Mesendoderm (in vitro differentiated cells): ENCODE measurements around the gene HNRNPLL.

Experiments
- DNase-seq: peaks from one replicate; pipeline ENCODE4 v3.0.0; 2013
- H2AK5ac ChIP-seq: 2 replicates; pipeline ENCODE4 v1.6.1; 2013; ENCODE audit warnings: low read length, inconsistent platforms
- H2BK120ac ChIP-seq: 2 replicates; pipeline ENCODE4 v1.6.1; 2013; ENCODE audit warnings: low read depth, mild to moderate bottlenecking, low read length, moderate library complexity, mixed read lengths
- H2BK15ac ChIP-seq: replicated peaks from 2 replicates; pipeline ENCODE4 v1.6.1; 2013; ENCODE audit warnings: low read depth, mild to moderate bottlenecking, moderate library complexity
- H2BK5ac ChIP-seq: 2 replicates; pipeline ENCODE4 v1.6.1; 2013; ENCODE audit warnings: low read length, inconsistent platforms
- H3K18ac ChIP-seq: 2 replicates; pipeline ENCODE4 v1.6.1; 2013; ENCODE audit warnings: mild to moderate bottlenecking, low read length, mixed read lengths
- H3K23ac ChIP-seq: one replicate; pipeline ENCODE4 v1.6.1; 2013; ENCODE audit warnings: low read length
- H3K27ac ChIP-seq: 2 replicates; pipeline ENCODE4 v1.5.1; 2013; ENCODE audit warnings: low read depth, mild to moderate bottlenecking, inconsistent platforms, low read length, moderate library complexity
- H3K27me3 ChIP-seq: 2 replicates; pipeline ENCODE4 v1.6.1; 2013; ENCODE audit warnings: low read length, control low read depth, mild to moderate bottlenecking, inconsistent platforms; ENCODE audit not compliant: insufficient read depth, poor library complexity
- H3K36me3 ChIP-seq: 2 replicates; pipeline ENCODE4 v1.6.1; 2013; ENCODE audit warnings: low read length, inconsistent platforms; ENCODE audit not compliant: control insufficient read depth, insufficient read depth
- H3K4ac ChIP-seq: one replicate; pipeline ENCODE4 v1.6.1; 2013; ENCODE audit warnings: low read depth, mild to moderate bottlenecking, low read length, moderate library complexity
- H3K4me1 ChIP-seq: 2 replicates; pipeline ENCODE4 v1.6.1; 2013; ENCODE audit warnings: low read depth, low read length, inconsistent platforms; ENCODE audit not compliant: control insufficient read depth
- H3K4me2 ChIP-seq: 2 replicates; pipeline ENCODE4 v1.6.1; 2013; ENCODE audit warnings: low read length
- H3K4me3 ChIP-seq: 2 replicates; pipeline ENCODE4 v1.5.1; 2013; ENCODE audit warnings: mild to moderate bottlenecking, low read length
- H3K56ac ChIP-seq: one replicate; pipeline ENCODE4 v1.6.1; 2013; ENCODE audit warnings: low read length
- H3K79me1 ChIP-seq: 2 replicates; pipeline ENCODE4 v1.6.1; 2013; ENCODE audit warnings: low read length, inconsistent platforms
- H3K79me2 ChIP-seq: 2 replicates; pipeline ENCODE4 v1.6.1; 2013; ENCODE audit warnings: mild to moderate bottlenecking, low read length; ENCODE audit not compliant: control insufficient read depth, insufficient read depth
- H3K9ac ChIP-seq: 2 replicates; pipeline ENCODE4 v1.6.1; 2013; ENCODE audit warnings: low read length, inconsistent platforms
- H4K5ac ChIP-seq: one replicate; pipeline ENCODE4 v1.6.1; 2013; ENCODE audit warnings: low read length
- H4K8ac ChIP-seq: one replicate; pipeline ENCODE4 v1.6.1; 2013; ENCODE audit warnings: low read depth, mild to moderate bottlenecking, control low read depth, low read length, moderate library complexity
- WGBS: extraction: QIAGEN DNeasy Blood & Tissue Kit; methylation state at CpG from one replicate; pipeline ENCODE4 v1.1.7; 2013; ENCODE audit warnings: low lambda C conversion rate, missing lambda C conversion rate; ENCODE audit not compliant: insufficient coverage; ENCODE audit errors: extremely low coverage; 5-methylcytosine and 5-hydroxymethylcytosine counted together

HNRNPLL gene

GRCh38 chr2:38515155-38516074 is 87.3 kb downstream of the HNRNPLL start:
- no peaks in the 10 kb centered on the region for H3K79me1 ChIP-seq
- no CpG with 5 or more reads among the region's 26 CpGs for WGBS
- no peak overlapping the region for H2BK15ac ChIP-seq
- no peak overlapping the region for H3K18ac ChIP-seq
- DNase-seq, result no peak
- H2AK5ac ChIP-seq, result no peak overlapping the region
- no peak overlapping the region for H3K23ac ChIP-seq
- no peak overlapping the region for H3K4me2 ChIP-seq
- H4K5ac ChIP-seq, result no peak overlapping the region
- H3K27ac ChIP-seq, result no peak overlapping the region
- no peaks in the 10 kb centered on the region for H3K36me3 ChIP-seq
- H2BK5ac ChIP-seq, result no peak overlapping the region
- no peaks in the 10 kb centered on the region for H3K27me3 ChIP-seq
- H2BK120ac ChIP-seq, result no peak overlapping the region
- H3K4ac ChIP-seq, result no peak overlapping the region
- no peaks in the 10 kb centered on the region for H3K79me2 ChIP-seq
- no peak overlapping the region for H4K8ac ChIP-seq
- no peak overlapping the region for H3K4me3 ChIP-seq
- no peak overlapping the region for H3K56ac ChIP-seq
- H3K9ac ChIP-seq, result no peak overlapping the region
- no peaks in the 10 kb centered on the region for H3K4me1 ChIP-seq

- Histone ChIP-seq H3K79me2 (no peaks in the 10 kb centered on the region), H3K18ac (no peak overlapping the region), H3K4ac (no peak overlapping the region), H2AK5ac (no peak overlapping the region), H2BK120ac (no peak overlapping the region), H3K27me3 (no peaks in the 10 kb centered on the region), H2BK15ac (no peak overlapping the region), H4K8ac (no peak overlapping the region), H2BK5ac (no peak overlapping the region), H3K4me2 (no peak overlapping the region), H3K56ac (no peak overlapping the region), H3K4me3 (no peak overlapping the region), H4K5ac (no peak overlapping the region), H3K36me3 (no peaks in the 10 kb centered on the region), H3K27ac (no peak overlapping the region), H3K4me1 (no peaks in the 10 kb centered on the region), H3K79me1 (no peaks in the 10 kb centered on the region), H3K23ac (no peak overlapping the region), H3K9ac (no peak overlapping the region)
- no CpG with 5 or more reads among the region's 3 CpGs for WGBS
- no peak for DNase-seq
Observed at GRCh38 chr2:38514603-38515154, 88.0 kb downstream of the HNRNPLL start.

GRCh38 chr2:38512211-38512610 is 90.5 kb downstream of the HNRNPLL start:
- H3K27me3 ChIP-seq, result no peaks in the 10 kb centered on the region
- H3K56ac ChIP-seq, result no peak overlapping the region
- H3K18ac ChIP-seq, result no peak overlapping the region
- DNase-seq, result no peak
- H2BK15ac ChIP-seq, result no peak overlapping the region
- H4K5ac ChIP-seq, result no peak overlapping the region
- no peak overlapping the region for H2BK120ac ChIP-seq
- no peak overlapping the region for H4K8ac ChIP-seq
- H2BK5ac ChIP-seq, result no peak overlapping the region
- H3K4me3 ChIP-seq, result no peak overlapping the region
- H3K27ac ChIP-seq, result no peak overlapping the region
- H3K23ac ChIP-seq, result no peak overlapping the region
- H2AK5ac ChIP-seq, result no peak overlapping the region
- H3K79me2 ChIP-seq, result no peaks in the 10 kb centered on the region
- no peaks in the 10 kb centered on the region for H3K36me3 ChIP-seq
- H3K9ac ChIP-seq, result no peak overlapping the region
- no peak overlapping the region for H3K4me2 ChIP-seq
- H3K4me1 ChIP-seq, result no peaks in the 10 kb centered on the region
- H3K79me1 ChIP-seq, result no peaks in the 10 kb centered on the region
- no peak overlapping the region for H3K4ac ChIP-seq
- WGBS, result no CpG with 5 or more reads among the region's 3 CpGs
